ENCODE measurements around the gene GALNT2.

GALNT2 gene

DNA sequence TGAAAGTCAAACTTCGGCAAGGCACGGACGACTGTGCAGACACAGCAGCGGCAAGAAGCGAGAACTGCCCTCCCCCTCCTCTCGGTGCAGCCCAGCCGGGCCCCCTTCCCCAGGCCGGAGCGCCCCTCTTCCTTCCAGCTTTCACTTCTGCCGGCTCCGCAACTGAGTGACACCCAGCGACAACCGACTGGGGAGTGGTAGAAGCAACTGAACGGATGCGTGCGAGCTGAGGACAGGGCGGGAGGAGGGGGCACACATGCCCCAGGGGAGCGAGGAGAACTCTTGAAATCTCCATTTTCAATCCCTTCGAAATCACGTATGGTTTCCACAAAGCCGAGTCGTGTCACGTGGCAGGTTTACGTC lies 212.5 kb downstream of the GALNT2 start:
- DNase-seq (ENCODE audit: low read depth), result no peak

DNA sequence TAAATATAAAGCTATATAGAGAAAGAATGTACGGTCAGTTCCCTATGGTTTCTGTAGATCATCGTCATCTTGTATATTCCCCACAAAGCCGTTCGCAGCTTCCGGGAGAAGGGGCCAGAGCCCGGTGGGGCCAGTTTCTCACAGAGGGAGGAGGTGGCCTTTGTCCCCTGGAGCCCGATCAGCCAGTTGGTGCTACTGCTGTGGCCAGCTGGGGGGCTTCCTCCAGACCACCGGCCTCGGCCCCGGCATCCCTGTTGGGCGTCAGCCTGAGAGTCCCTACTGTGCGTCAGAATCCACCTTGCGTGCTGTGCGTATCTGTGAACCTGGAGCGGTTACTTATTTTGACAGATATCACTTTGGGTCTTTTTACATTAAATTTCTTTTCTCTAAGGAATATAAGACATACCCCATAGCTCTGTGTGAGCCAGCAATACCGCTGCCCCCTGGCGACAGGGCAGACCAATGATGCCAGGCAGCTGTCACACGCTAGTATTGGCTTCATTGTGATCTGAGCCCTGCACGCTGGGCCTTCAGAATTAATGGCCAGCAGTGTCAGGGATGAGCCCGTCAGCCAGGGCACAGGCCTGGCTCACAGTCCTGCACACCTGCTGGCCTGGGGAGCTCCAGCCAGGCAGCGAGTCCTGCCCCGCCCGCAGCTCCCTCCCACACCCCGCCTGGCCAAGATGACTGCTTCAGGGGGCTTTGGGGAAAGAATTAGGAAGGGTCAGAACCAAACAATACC lies 213.2 kb downstream of the GALNT2 start:
- no peak for DNase-seq (ENCODE audit: low read depth)

DNA sequence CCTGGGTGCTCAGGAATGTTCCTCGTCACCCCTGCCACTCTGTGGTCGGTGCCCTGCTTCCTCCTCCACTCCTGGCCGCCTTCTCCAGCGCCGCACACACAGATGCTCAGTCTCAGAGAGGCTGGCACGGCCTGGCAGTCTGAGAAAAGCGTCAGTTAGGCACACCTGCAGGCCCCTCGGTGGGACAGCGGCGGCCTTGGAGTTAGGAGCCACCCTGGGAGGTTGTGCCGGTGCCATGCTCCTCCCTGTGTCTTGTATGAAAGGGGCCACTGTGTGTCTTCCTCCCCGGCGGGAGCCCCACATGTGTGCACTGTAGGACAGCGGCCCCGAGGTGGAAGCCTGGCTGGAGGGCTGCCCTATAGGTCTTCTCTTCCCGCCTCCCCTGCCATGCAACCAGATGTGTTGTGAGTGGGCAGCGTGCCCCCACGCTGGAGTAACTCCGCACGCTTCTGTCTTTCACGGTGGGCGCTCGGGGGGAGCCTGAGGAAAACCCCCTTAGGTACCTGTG lies 213.9 kb downstream of the GALNT2 start:
- no peak for DNase-seq (ENCODE audit: low read depth)

DNA sequence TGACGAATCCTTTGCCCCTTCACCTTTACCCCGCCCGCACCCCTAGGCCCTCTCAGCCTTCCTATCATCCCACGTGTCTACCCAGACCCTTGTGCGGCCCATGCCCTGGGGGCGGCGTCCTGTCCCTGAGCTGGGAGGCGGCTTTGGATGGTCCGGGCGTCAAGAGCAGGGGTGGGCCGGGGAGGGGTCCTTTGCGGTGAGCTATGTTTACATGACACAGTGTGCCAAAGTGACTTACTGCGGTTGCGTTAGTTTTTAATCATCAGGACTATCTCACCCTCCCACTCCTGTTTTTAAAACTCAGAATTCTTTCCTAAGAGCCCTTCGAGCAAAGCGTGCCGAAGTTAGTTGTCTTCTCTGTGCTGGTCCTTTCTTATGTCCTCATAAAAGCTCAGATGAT lies 214.5 kb downstream of the GALNT2 start:
- DNase-seq (ENCODE audit: low read depth), result no peak

DNA sequence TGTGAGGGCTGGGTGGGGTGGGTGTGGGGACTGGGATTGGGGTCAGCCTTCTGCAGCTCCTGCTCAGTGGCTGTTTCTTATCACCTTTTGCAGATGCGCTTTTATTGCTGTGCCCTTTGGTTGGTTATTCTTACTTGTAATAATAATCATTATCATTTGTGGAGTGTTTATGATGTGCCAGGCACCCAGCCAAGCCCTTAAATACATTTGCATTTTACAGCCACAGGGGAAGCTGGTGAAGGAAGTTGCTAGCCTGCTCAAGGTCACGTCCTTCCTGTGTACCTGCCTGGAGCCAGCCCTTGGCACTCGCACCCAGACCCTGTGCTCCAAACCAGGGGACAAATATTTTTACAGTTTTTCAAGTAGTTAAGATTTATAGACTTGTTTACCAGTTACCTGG lies 215.1 kb downstream of the GALNT2 start:
- no peak for DNase-seq (ENCODE audit: low read depth)

DNA sequence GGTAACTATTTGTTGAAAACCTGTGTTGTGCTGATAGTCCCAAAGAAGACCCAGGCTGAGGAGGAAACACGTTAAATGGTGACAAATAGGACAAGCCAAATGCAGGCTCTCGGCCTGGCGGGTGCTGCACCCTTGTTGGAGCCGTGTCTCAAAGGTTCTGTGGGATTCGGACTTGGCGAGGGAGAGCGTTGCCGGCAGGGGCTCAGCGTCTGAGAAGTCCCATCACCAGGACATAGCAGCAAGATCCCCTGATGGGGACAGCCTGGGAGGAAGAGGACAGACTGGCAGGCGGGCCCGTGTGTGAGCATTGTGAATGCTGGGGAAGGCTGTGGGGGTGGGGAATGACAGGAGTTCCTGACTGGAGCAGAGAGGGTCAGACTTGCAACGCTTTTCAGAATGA lies 216.6 kb downstream of the GALNT2 start:
- no peak for DNase-seq (ENCODE audit: low read depth)

DNA sequence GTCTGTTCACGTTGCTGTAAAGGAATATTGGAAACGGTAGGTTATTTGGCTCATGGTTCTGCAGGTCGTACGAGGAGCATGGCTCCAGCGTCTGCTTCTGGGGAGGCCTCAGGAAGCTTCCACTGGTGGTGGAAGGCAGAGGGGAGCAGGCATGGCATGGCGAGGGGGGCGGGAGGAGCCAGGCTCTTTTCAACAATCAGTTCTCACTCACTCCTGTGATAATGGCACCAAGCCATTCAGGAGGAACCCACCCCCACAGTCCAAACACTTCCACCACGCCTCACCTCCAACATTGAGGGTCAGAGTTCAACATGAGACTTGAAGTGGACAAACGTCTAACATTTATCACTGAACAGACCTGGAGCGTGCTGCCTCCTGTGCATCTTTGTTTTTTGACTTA lies 217.9 kb downstream of the GALNT2 start:
- no peak for DNase-seq (ENCODE audit: low read depth)

DNA sequence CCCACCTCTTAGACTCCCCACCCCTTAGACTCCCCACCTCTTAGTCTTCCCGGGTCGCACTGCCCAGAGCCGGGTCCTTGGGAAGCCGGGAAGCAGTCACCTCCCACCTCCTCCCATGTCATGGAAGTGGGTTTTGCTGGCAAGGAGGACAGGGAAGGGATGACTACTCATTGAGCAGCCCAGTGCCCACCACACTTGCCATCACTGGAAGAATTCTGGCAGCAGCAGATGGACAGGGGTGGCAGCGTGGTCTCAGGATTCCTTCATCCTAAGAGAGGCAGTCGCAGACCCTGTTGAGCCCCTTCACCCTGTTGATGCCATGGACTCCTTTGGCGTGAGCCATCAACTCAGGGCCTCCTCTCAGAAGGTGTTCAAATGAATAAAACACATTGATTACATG lies 218.3 kb downstream of the GALNT2 start:
- DNase-seq (ENCODE audit: low read depth), result no peak

DNA sequence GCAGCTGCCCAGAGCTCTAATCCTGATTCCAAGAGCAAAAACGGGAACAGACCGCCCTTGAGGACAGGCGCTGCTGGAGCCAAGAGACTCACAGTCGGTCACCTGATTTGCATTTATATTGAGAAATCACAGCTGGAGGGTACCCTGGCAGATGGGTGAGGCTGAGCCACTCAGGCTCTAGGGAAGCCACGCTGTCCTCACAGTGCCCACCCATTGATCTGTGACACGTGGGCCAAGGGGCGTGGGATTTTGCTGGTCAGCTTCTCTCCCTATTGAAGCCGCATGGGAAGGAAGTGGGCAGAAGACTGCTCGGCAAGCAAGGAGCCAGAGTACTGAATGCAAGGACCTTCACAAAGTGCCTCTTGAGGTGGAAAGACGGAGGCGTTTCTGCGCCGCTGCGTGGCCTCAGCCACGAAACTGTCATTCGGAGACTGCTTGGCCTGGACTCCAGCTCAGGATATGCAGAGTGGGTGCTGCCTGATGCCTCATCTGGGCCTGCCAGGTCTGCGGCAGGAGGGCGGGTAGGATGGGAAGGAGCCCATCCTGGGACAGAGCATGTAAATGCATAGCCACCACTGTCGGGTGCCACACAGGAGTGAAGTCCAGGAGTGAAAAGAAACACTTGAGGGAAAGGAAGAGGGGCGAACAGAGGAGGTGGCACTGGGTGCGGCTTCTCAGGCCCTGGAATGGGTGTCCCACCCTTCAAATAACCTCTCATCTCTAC lies 219.3 kb downstream of the GALNT2 start:
- DNase-seq (ENCODE audit: low read depth), result no peak

DNA sequence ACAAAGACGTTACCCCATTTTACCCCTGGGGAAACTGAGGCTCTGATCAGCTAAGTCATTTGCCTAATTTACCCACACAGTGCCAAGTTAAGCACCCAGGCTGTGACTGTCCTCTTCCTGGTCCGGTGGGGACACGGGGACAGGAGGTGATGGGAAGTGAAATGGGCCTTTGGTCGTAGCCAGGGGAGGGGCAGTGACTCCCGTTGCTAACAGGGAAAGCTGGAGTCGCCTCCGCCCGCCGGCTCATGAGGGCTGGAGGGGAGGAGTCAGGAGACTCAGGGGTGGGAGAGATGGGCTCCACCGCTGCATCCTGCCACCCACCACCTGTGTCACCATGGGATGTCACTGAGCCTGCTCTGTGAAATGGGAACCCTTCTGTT lies 219.8 kb downstream of the GALNT2 start:
- DNase-seq (ENCODE audit: low read depth), result no peak

DNA sequence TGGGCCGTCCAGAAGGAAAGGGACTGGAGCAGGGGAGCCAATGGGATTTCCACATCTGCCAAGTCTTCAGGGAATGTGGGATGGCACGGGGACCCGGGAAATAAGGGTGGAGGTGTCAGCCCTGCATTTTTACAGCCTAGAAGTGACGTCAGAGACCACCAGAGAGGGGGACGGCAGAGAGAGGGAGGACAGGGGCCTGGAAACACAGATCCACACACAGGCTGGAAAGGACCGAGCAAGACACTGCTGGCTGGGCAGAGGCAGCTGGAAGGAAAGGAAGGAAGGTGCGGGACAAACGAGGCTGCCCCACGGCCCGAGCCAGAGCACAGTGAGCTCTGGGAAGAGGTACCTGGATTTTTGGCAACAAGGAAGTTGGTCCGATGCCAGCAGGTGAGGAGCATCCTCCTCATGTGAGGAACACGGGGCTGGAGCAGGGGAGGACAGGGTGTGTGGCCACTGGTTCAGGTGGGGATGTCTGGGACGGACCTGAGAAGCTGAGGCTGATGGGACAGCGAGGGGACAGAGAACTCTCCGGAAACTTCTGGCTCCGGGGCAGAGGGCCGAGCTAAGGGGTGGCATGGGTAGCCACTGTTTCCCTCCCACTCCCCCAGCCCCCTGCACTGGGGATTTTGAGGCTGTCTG lies 220.8 kb downstream of the GALNT2 start:
- no peak for DNase-seq (ENCODE audit: low read depth)

DNA sequence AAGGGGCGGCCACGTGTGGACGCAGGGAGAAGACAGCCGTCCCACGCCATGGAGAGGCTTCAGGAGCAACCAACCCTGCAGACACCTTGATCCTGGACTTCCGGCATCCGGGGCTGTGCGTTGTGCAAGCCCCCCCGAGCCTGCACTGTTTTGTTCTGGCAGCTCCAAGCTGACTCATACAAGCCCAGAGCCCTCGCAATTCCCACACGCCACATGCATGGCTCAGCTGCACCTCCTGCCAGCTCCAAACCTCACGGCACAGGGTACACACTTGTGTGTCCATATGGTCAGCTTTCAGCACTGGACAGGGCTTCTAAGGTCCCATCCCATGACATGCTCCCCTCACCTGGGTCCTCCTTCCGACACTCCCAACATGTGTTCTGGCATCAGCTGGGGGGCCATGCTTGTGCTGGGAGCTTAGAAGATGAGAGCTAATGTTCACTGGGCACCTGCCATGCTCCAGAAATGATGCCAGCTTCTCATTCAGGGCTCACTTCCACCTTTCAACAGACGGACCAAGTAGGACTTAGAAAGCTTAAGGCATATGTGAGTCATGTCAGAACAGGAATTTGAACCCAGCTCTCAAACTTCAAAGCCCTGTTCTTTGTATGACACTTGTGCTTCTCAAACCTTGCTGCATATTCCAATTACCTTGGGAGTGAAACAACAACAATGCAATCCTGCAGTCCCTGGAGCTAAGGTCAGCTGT lies 221.8 kb downstream of the GALNT2 start:
- no peak for DNase-seq (ENCODE audit: low read depth)

DNA sequence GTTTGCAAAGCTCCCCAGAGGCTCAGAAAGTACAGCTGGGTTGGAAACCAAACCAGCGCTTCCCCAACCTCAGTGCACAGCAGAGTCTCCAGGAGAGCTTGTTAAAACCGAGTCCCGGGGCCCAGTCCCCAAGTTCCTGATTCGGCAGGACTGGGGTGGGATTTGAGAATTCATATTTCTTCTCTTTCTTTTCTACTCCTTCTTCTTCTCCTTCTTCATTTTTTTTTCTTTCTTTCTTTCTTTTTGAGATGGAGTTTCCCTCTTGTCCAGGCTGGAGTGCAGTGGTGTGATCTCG lies 222.3 kb downstream of the GALNT2 start:
- no peak for DNase-seq (ENCODE audit: low read depth)

DNA sequence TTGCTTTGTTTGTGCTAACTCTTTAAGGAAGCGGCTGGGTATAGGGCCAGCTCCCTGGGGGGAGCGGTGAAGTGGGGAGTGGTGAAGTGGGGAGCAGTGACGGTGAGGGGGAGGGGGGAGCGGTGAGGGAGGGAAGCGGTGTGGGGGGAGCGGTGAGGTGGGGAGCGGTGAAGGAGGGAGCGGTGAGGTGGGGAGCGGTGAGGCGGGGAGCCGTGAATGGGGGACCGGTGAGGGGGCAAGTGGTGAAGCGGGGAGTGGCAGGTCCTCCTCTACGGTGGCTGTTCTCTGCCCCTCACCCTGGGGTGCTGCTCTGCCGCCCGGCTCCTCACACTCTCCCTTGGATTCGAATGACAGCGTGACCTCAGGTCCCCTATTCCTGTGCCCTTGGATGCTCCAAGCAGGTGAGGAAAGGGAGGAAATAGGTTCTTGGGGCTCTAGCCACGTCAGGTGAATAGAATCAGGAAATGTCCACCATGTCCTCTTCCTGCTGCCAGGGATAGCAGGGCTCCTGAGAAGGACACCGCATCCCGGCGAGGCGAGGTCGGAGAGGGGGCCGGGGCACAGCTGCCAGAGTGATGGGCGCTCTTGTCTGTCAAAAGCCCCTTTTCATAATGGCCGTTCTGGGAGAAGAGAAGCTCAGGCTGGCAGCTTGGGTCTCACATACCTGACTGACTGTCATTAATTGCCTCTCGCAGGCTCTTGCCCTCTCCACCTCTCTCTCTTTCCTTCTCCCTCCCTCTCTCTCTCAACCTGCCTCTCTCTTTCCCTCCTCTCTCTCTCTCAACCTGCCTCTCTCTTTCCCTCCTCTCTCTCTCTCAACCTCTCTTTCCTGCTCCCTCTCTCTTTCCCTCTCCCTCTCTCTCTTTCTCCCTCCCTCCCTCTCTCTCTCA lies 224.9 kb downstream of the GALNT2 start:
- no peak for DNase-seq (ENCODE audit: low read depth)

DNA sequence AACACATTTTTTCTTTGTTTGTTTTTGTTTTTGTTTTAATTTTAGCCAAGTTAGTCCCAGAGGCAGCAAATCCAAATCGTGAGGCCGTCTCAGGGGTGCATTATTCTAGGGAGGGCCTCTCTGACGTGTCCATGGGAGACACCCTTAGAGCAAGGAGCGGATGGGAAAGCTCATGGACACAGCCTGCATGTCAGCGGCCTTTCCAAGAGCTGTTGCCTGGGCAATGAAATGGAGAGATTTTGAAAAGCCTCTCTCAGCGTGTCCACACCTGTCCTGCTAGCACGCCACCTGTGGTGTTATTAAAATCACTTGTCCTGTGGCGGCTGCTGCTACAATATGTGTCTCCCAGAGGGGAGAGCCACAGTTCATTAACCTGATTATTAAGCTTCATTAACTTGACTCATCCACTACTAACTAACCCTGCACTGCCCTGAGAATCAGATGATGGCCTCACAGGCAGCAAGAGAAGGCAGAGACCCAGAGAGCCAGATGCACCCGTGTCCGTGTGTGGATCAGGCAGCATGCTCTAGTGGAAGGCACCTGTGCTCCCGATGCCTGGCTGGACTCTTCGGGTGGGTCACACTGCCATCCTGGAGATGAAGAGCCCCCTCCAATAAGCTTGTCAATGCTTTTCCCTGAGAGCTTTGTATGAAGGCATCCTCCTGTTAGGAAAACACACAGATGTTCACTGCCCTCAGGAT lies 225.8 kb downstream of the GALNT2 start:
- DNase-seq (ENCODE audit: low read depth), result no peak

DNA sequence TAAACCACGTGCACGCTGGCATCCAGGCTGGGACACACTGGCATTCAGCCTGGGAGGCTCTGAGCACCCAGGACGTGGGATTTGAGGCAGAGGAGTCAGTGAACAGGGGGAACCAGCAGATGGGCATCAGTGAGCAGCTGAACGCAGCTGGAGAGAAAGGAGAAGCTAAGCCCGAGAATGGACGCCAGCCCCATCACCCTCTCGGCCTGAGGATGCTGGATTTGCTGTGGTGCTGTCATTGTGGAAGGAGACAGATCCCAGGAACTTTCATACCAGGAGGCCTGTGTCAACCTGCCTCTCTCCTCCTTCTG lies 226.3 kb downstream of the GALNT2 start:
- DNase-seq (ENCODE audit: low read depth), result no peak

DNA sequence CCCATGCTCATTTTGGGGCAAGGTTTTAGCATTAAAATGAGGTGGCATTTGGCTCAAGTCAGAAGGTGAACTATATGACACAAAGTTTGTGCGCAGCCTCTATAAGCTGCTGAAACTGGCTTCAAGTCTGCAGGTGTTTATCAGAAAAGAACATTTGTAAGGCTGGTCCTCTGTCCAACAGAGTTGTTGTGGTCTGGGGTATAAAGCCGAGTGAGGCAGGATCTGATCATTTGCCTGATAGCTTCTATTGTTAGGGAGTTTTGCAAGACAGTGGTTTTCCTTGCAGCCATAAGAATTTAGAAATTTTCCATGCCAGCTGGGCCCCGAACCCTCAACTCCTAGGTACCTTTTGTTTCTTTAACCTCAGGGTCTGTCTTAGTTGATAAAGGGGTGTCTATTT lies 228.3 kb downstream of the GALNT2 start:
- DNase-seq (ENCODE audit: low read depth), result no peak

DNA sequence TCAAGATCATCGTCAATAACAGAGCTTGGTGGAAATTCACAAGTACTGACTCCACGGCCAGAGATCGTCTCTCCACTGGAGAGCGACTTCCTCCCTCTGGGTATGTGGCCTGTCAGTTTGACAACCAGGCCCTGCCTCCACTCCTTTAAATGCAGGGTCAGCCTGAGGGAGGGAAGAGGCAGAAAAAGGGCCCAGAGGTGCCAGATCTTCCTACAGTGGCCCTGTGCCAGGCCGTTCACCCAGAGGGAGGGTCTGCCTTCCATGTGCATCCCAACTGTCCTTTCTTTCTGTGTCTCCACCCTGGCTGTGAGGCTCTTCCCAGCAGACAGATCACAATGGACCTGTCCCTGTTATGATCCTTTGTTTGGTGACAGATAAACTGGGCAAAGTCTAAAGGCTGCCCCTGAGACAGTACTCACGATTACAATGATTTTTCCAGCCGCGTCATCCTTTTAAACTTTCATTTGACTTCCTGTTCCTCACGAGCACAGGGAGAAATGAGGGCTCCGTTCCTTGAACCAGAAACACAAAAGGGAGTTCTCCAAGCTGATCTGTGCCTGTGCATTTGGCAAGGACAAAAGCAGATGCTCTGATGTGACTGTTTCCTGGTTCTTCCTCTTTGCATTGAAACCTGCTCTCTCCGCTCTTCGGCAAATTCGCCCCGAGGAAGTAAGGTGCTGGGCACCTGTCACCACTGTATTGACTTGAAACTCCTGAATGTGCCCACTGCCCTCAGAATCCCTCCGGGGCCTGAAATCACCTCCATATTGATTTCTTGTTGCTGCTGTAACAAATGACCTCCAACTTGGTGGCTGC lies 232.4 kb downstream of the GALNT2 start:
- DNase-seq (ENCODE audit: low read depth), result no peak

DNA sequence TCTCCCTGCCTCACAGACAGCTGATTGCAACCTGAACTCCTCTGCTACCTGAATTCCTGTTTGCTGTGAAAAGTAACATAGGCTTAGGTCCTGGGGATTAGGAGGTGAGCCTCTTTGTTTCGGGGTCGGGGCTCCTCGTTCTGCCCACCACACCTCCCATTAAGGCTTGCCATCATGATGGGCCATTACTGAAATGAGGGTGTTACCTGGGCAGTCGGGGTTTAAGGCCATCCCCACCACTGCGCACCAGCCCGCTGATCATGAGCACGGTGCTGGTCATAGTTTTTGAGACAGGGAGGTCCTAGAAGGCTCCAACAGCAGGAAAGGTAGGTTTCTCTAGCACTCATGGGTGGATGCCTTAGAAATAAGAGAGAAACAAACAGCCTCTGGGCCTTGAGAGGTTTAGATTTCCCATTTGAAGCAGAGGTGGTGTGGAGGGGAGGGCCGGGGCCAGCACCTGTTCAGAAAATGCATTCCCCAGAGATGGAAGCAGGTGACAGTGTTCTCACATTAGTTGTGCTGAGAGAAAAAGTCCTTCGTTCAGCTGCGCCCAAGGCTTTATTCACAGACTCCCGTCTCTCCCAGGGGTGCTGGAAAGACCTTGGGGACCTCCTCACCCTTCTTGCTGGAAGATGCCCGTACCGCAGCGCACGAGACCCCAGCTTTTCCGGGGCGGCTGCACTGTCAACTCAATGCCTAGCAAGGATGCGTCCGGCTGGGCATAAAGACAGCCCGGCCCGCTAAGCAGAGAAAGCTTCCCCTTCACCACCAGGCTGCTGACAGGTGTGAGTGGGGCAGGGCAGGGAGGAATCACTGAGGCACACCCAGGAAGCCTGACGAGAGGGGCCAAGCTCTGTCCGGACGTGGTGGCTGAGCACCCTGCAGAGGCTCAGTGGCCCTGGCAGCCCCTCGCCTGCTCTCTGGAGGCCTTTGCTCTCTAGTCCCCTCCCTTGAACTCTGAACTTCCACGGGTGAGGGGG lies 233.6 kb downstream of the GALNT2 start:
- DNase-seq (ENCODE audit: low read depth), result no peak

Data from CMK (cell line).